ENCODE results near the gene ADGRB3. TPM values are rescaled to one million over a fixed set of nuclear protein-coding genes. Genes with fewer than 3 reads are reported as not detected.

ADGRB3 gene
- total and polyA plus RNA-seq, 10 donors = 0.09 to 4.1 (median 1.1) TPM

DNA sequence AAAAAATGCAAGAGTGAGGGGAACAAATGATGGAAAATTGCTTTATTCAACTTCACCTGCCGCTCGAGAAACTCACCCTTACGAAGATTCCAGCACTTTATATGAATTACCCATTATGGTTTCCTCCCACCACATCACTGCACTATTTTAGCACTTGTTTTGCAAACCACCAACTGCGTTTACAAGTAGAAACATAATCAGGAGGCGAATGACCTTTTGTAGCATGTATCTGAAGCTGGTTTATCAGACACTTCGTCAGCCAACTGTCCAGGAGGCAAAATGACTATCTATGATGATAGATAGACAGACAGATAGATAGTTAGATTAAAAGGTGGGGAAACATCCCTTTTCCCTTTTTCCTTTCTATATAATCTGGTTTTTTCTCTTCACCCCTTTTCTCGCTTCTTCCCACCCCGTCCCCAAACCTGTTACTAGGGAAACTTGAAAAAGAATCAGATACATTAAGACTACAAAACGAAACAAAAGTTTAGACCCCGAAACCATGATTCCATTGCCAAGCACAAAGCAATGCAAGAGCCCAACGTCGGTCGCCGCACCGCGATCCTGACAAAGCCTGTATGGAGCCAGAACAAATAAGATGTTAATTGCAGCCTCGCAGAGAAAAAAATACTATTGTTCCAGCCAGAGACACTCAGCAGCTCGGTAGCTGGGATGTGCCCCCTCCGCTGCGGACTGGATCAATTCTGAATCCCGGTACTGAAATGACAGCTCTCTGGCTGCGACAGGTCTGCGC, 933 bp upstream of the ADGRB3 start:
- peak overlapping the region in 7 of 8 donors; percentile 32 to 80 (median 71) for H3K27ac ChIP-seq
- no peak for DNase-seq
- TF ChIP-seq, protein P1, sequence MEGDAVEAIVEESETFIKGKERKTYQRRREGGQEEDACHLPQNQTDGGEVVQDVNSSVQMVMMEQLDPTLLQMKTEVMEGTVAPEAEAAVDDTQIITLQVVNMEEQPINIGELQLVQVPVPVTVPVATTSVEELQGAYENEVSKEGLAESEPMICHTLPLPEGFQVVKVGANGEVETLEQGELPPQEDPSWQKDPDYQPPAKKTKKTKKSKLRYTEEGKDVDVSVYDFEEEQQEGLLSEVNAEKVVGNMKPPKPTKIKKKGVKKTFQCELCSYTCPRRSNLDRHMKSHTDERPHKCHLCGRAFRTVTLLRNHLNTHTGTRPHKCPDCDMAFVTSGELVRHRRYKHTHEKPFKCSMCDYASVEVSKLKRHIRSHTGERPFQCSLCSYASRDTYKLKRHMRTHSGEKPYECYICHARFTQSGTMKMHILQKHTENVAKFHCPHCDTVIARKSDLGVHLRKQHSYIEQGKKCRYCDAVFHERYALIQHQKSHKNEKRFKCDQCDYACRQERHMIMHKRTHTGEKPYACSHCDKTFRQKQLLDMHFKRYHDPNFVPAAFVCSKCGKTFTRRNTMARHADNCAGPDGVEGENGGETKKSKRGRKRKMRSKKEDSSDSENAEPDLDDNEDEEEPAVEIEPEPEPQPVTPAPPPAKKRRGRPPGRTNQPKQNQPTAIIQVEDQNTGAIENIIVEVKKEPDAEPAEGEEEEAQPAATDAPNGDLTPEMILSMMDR (IDR thresholded peaks at IDR 0.05 in 8 of 11, conservative IDR thresholded peaks at IDR 0.05 in 3 of 11) = no peak
- TF ChIP-seq POLR2AphosphoS5 (IDR thresholded peaks at IDR 0.05) (no peak), POLR2A (IDR thresholded peaks at IDR 0.05) (no peak)
- H3K36me3 ChIP-seq = no peaks in the 10 kb centered on the region
- H3K9me3 ChIP-seq = no peaks in the 10 kb centered on the region
- peaks cover 0 to 60% (median 9%) of the 10 kb centered on the region in 7 donors for H3K27me3 ChIP-seq (replicated peaks in 1 of 7)
- 2 to 4% (median 3%) methylated on average over 22 to 23 of the region's 23 CpGs for WGBS, 5 donors
- intact Hi-C loops (cut with DNase I; ENCODE audit: low total_unique reads) = no loop called here
- peak overlapping the region; percentile 35 to 80 (median 57) for H3K4me3 ChIP-seq
- H3K4me1 ChIP-seq = peaks cover 0 to 45% (median 27%) of the 10 kb centered on the region in 6 donors

DNA sequence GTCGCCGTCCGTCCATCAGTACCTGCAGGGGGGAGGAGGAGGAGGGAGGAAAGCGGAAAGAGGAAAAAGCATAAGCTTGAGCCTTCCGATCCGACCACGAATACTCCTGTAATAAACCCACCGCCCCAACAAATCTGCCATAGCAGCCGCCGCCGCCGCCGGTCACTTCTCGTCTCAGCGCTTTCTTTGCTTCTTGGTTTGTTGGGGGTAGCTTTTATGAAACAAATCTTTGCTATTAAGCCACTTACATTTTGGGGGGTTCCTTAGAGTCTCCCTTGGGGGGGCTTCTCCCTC, 277 bp downstream of the ADGRB3 start:
- Histone ChIP-seq H3K36me3 (no peaks in the 10 kb centered on the region), H3K4me3 (peak overlapping the region; percentile 24 to 80 (median 57)), H3K27me3 (replicated peaks in 1 of 7) (peaks cover 0 to 72% (median 9%) of the 10 kb centered on the region in 7 donors), H3K9me3 (no peaks in the 10 kb centered on the region), H3K4me1 (peaks cover 0 to 57% (median 27%) of the 10 kb centered on the region in 6 donors), H3K27ac (peak overlapping the region in 5 of 8 donors; percentile 46 to 80 (median 71))
- intact Hi-C loops (cut with DNase I; ENCODE audit: low total_unique reads) = no loop called here
- TF ChIP-seq POLR2AphosphoS5 (IDR thresholded peaks at IDR 0.05) = no peak
- no peak for TF ChIP-seq POLR2A (IDR thresholded peaks at IDR 0.05)
- TF ChIP-seq, protein P1 (IDR thresholded peaks at IDR 0.05 in 8 of 11, conservative IDR thresholded peaks at IDR 0.05 in 3 of 11) = no peak
- 0 to 2% (median 1%) methylated on average over 12 to 15 of the region's 15 CpGs for WGBS, 5 donors
- DNase-seq = no peak

DNA sequence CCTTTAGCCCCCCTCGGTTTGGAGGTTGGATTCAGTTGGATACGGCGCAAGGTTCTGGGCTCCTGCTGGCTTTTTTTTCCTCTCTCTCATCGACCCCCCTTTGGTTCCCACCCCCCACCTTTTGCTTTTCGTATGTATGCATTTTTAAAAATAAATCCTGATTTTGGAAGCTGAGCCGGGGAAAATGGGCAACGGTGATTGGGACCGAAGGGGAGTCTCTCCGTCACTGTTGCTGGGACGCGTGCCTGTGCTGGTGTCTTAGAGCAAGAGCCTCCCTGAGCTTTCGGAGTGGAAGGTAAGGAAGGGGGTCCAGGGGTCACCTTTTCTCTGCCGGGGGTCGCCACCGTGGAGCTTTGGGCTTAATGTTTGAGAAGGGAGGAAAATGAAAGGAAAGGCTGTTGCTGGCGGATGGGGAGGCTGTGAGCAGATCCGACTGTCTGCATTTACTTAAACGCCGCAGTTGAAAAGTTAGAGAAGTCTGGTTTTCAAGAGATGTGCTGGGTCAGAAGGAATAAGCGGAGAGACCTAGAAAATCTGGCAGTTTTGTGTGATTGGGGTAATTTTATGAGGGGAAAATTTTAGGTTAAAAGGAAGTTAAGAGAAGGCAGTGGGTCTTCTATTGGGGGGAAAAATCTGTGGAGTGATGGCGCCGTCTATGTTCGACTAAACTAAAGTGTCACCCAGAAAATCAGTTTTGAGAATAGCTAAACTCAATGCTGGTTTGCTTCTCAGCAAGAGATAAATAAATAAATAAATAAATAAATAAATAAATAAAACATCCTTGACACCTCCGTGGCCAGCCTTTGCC, 828 bp downstream of the ADGRB3 start:
- intact Hi-C loops (cut with DNase I; ENCODE audit: low total_unique reads) = no loop called here
- 1 to 3% (median 2%) methylated on average over 24 of the region's 24 CpGs for WGBS, 5 donors
- H3K27me3 ChIP-seq (replicated peaks in 1 of 7) = peaks cover 0 to 73% (median 9%) of the 10 kb centered on the region in 7 donors

More for the DNA sequence above, 828 bp downstream of the ADGRB3 start:
- Histone ChIP-seq H3K27ac (peak overlapping the region in 5 of 8 donors; percentile 46 to 80 (median 71)), H3K4me3 (peak overlapping the region; percentile 24 to 80 (median 57)), H3K9me3 (no peaks in the 10 kb centered on the region), H3K4me1 (peaks cover 0 to 59% (median 27%) of the 10 kb centered on the region in 6 donors), H3K36me3 (no peaks in the 10 kb centered on the region)
- no peak for DNase-seq
- TF ChIP-seq, protein P1 (IDR thresholded peaks at IDR 0.05 in 8 of 11, conservative IDR thresholded peaks at IDR 0.05 in 3 of 11) = no peak
- TF ChIP-seq POLR2A (IDR thresholded peaks at IDR 0.05) (no peak), POLR2AphosphoS5 (IDR thresholded peaks at IDR 0.05) (no peak)

All from spleen (tissue), 11 donors.